Epithelial cell of proximal tubule (primary cell): ENCODE data around the gene SKA2. TPM values are rescaled to one million over a fixed set of nuclear protein-coding genes. Genes with fewer than 3 reads are reported as not detected.

ENCODE experiments used
- total RNA-seq: library from RNA; depleted of rRNA; stranded (reverse); fragments of >200 nt; gene quantifications from 2 replicates; pipeline ENCODE4 v1.2.3, GENCODE V29; 2015

Gene SKA2
- total RNA-seq, 1 donor from 2014 or later: 93.5 TPM

Other genes with a start within 250 kb of the SKA2 start
- 22.9 and 25.3 TPM in 2 replicates for gene TRIM37, start 48.3 kb downstream of the SKA2 start, total RNA-seq
- gene PRR11, start 560 bp upstream of the SKA2 start, total RNA-seq: 54.4 and 75.6 TPM in 2 replicates
- 10.9 and 21.8 TPM in 2 replicates for gene SMG8, start 54.8 kb upstream of the SKA2 start, total RNA-seq
- 0.92 and 2.9 TPM in 2 replicates for gene GDPD1, start 65.3 kb upstream of the SKA2 start, total RNA-seq
- 2.5 and 6.4 TPM in 2 replicates for gene YPEL2, start 176.5 kb upstream of the SKA2 start, total RNA-seq